Liver (tissue), 9 donors: ENCODE measurements around the gene TMEM45A. TPM values are rescaled to one million over a fixed set of nuclear protein-coding genes. Genes with fewer than 3 reads are reported as not detected.

Experiments
- DNase-seq: peaks from one replicate; pipeline ENCODE4 v3.0.0-alpha.2; 2017; ENCODE audit warnings: low spot score
- H3K27ac ChIP-seq, 2 donors: one replicate each; pipeline ENCODE4 v1.7.0; 2013; ENCODE audit warnings: inconsistent platforms in 2 of 2, low read length in 2 of 2, control low read depth in 1 of 2, low read depth in 1 of 2, mild to moderate bottlenecking in 1 of 2
- H3K27me3 ChIP-seq, 4 donors: one replicate each; pipeline versions ENCODE4 v1.6.1 to v1.7.0; 2013; ENCODE audit warnings: low read length in 3 of 4, inconsistent platforms in 1 of 4, mild to moderate bottlenecking in 1 of 4, moderate library complexity in 1 of 4; ENCODE audit not compliant: control insufficient read depth in 4 of 4, insufficient read depth in 4 of 4
- H3K36me3 ChIP-seq, 4 donors: one replicate each; pipeline versions ENCODE4 v1.6.1 to v1.7.0; 2013; ENCODE audit warnings: low read length in 3 of 4, mild to moderate bottlenecking in 3 of 4, low read depth in 1 of 4, moderate library complexity in 1 of 4; ENCODE audit not compliant: control insufficient read depth in 4 of 4, insufficient read depth in 3 of 4
- H3K4me1 ChIP-seq, 4 donors: one replicate each; pipeline versions ENCODE4 v1.6.1 to v1.7.0; 2013; ENCODE audit warnings: low read length in 3 of 4, mild to moderate bottlenecking in 3 of 4, moderate library complexity in 1 of 4; ENCODE audit not compliant: control insufficient read depth in 4 of 4, insufficient read depth in 4 of 4
- H3K4me3 ChIP-seq, 3 donors: one replicate each; pipeline versions ENCODE4 v1.6.1 to v1.7.0; 2013; ENCODE audit warnings: low read length in 3 of 3, control low read depth in 1 of 3, low read depth in 1 of 3, mild to moderate bottlenecking in 1 of 3
- H3K9ac ChIP-seq, 2 donors: one replicate each; pipeline ENCODE4 v1.7.0; 2013; ENCODE audit warnings: low read length in 2 of 2, mild to moderate bottlenecking in 2 of 2, moderate library complexity in 2 of 2, control low read depth in 1 of 2, low read depth in 1 of 2
- H3K9me3 ChIP-seq, 4 donors: one replicate each; pipeline versions ENCODE4 v1.6.1 to v1.7.0; 2013; ENCODE audit warnings: low read length in 3 of 4; ENCODE audit not compliant: control insufficient read depth in 4 of 4
- EGR1 ChIP-seq, 2 donors: IDR thresholded peaks; 2 replicates each; pipeline ENCODE4 v1.6.1; 2016 to 2018; ENCODE audit warnings: antibody characterized with exemption in 2 of 2, low read depth in 2 of 2
- FOXA1 ChIP-seq: IDR thresholded peaks from 2 replicates; pipeline ENCODE4 v1.6.1; 2016; ENCODE audit warnings: antibody characterized with exemption
- FOXA2 ChIP-seq: IDR thresholded peaks from 2 replicates; pipeline ENCODE4 v1.6.1; 2016; ENCODE audit warnings: antibody characterized with exemption
- GABPA ChIP-seq, 2 donors: IDR thresholded peaks in 1 of 2; conservative IDR thresholded peaks in 1 of 2; 2 replicates each; pipeline ENCODE4 v1.6.1; 2016; ENCODE audit warnings: antibody characterized with exemption in 2 of 2, mild to moderate bottlenecking in 1 of 2, moderate library complexity in 1 of 2
- HNF4A ChIP-seq, 2 donors: conservative IDR thresholded peaks; 2 replicates each; pipeline ENCODE4 v1.6.1; 2016; ENCODE audit warnings: antibody characterized with exemption in 2 of 2, mild to moderate bottlenecking in 2 of 2
- HNF4G ChIP-seq: IDR thresholded peaks from 2 replicates; pipeline ENCODE4 v1.6.1; 2016; ENCODE audit warnings: antibody characterized with exemption
- JUND ChIP-seq, 2 donors: IDR thresholded peaks; 2 replicates each; pipeline ENCODE4 v1.6.1; 2016; ENCODE audit warnings: antibody characterized with exemption in 2 of 2
- NR2F2 ChIP-seq: IDR thresholded peaks from 2 replicates; pipeline ENCODE4 v1.6.1; 2016; ENCODE audit warnings: antibody characterized with exemption
- RAD21 ChIP-seq, 2 donors: IDR thresholded peaks; 2 replicates each; pipeline ENCODE4 v1.6.1; 2016; ENCODE audit warnings: antibody characterized with exemption in 2 of 2, mild to moderate bottlenecking in 2 of 2
- RXRA ChIP-seq, 2 donors: IDR thresholded peaks; 2 replicates each; pipeline ENCODE4 v1.6.1; 2017 to 2018; ENCODE audit warnings: antibody characterized with exemption in 2 of 2, mild to moderate bottlenecking in 1 of 2
- SP1 ChIP-seq: IDR thresholded peaks from 2 replicates; pipeline ENCODE4 v1.6.1; 2018; ENCODE audit warnings: antibody characterized with exemption, mild to moderate bottlenecking
- YY1 ChIP-seq: IDR thresholded peaks from 2 replicates; pipeline ENCODE4 v1.6.1; 2016; ENCODE audit warnings: antibody characterized with exemption, mild to moderate bottlenecking
- WGBS: extraction: QIAGEN DNeasy Blood & Tissue Kit; methylation state at CpG from one replicate; pipeline ENCODE4 v1.1.7; 2013; 5-methylcytosine and 5-hydroxymethylcytosine counted together
- polyA plus RNA-seq, 2 donors: library from polyadenylated mRNA; stranded (reverse) in 1 of 2; unstranded in 1 of 2; fragments of 200-250 nt in 1 of 2; fragments of >200 nt in 1 of 2; fragmentation: Nextera tagmentation in 1 of 2; extraction: Ambion mirVana in 1 of 2; gene quantifications; one replicate each; pipeline versions ENCODE4 v1.2.1 to v1.2.3, GENCODE V29; 2013 to 2015
- total RNA-seq, 2 donors: library from RNA; depleted of rRNA; stranded (reverse); fragments of >200 nt; gene quantifications; one replicate each; pipeline ENCODE4 v1.2.3, GENCODE V29; 2014
- TF ChIP-seq, protein P1 (sequence below): IDR thresholded peaks from 2 replicates; pipeline ENCODE4 v1.6.1; 2016; ENCODE audit warnings: antibody characterized with exemption
- TF ChIP-seq, protein P2 (sequence below): IDR thresholded peaks from 2 replicates; pipeline ENCODE4 v1.6.1; 2016; ENCODE audit warnings: antibody characterized with exemption, mild to moderate bottlenecking
- TF ChIP-seq, protein P3 (sequence below): fragments of 150-350 bp; IDR thresholded peaks from 2 replicates; pipeline ENCODE4 v1.5.1; 2017; ENCODE audit warnings: improper control_type of control experiment, low read depth, low read length; ENCODE audit not compliant: missing input control
- TF ChIP-seq, protein P4 (sequence below): IDR thresholded peaks from 2 replicates; pipeline ENCODE4 v1.6.1; 2016; ENCODE audit warnings: antibody characterized with exemption
- TF ChIP-seq, protein P5 (sequence below): IDR thresholded peaks from 2 replicates; pipeline ENCODE4 v1.6.1; 2016; ENCODE audit warnings: antibody characterized with exemption
- donor health status: healthy.
- donor health status: healthy.
- donor health status: healthy.
- donor health status: healthy.
- donor health status: healthy.

TMEM45A gene
- total and polyA plus RNA-seq, 4 donors: 7.1 to 65.8 (median 45.1) TPM

DNA sequence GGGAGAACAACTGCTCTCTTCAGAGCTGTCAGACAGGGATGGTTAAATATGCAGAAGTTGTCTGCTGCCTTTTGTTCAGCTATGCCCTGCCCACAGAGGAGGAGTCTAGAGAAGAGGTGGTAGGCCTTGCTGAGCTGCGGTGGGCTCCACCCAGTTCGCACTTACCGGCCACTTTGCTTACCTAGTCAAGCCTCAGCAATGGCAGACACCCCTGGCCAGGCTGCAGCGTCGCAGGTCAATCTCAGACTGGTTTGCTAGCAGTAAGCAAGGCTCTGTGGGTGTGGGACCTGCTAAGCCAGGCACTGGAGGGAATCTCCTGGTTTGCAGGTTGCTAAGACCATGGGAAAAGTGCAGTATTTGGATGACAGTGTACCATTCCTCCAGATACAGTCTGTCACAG, 12.3 kb upstream of the TMEM45A start:
- Histone ChIP-seq H3K4me3 (no peak overlapping the region), H3K9ac (no peak overlapping the region), H3K4me1 (no peaks in the 10 kb centered on the region), H3K27me3 (no peaks in the 10 kb centered on the region), H3K36me3 (no peaks in the 10 kb centered on the region), H3K27ac (no peak overlapping the region), H3K9me3 (no peaks in the 10 kb centered on the region)
- TF ChIP-seq HNF4A (conservative IDR thresholded peaks at IDR 0.05) (no peak), GABPA (IDR thresholded peaks at IDR 0.05 in 1 of 2, conservative IDR thresholded peaks at IDR 0.05 in 1 of 2) (no peak), RAD21 (IDR thresholded peaks at IDR 0.05) (no peak), HNF4G (no peak), FOXA2 (no peak), NR2F2 (no peak), SP1 (no peak), RXRA (IDR thresholded peaks at IDR 0.05) (no peak)
- TF ChIP-seq, protein P1, sequence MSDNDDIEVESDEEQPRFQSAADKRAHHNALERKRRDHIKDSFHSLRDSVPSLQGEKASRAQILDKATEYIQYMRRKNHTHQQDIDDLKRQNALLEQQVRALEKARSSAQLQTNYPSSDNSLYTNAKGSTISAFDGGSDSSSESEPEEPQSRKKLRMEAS: no peak
- WGBS: 91% methylated on average over 5 of the region's 5 CpGs
- no peak for DNase-seq

DNA sequence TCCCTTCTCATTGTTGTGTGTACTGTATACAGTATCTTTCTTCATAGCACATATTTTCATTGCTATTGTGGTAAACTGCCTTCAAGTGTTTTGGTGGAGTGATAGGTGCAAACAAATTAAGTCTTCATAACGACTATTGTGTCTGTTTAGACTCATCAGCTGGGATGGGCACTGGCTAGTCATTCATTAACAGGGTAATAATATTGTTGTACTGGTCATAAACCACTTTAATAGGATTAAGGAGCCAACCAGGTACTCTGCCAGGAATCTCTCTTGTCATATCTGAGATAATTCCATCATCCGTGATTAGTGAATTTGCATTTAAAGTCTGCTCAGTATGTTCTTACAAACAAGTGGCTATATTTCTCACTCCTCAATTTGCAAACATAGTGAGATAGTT, 10.2 kb upstream of the TMEM45A start:
- H3K36me3 ChIP-seq: no peaks in the 10 kb centered on the region
- no peaks in the 10 kb centered on the region for H3K9me3 ChIP-seq
- H3K27ac ChIP-seq: no peak overlapping the region
- TF ChIP-seq FOXA1 (no peak), JUND (IDR thresholded peaks at IDR 0.05) (no peak), SP1 (no peak), YY1 (no peak), HNF4A (conservative IDR thresholded peaks at IDR 0.05) (no peak), EGR1 (IDR thresholded peaks at IDR 0.05; ENCODE audit: low read depth in 2 of 2) (no peak), RAD21 (IDR thresholded peaks at IDR 0.05) (no peak), HNF4G (no peak)
- H3K4me3 ChIP-seq: no peak overlapping the region
- no peak for DNase-seq
- no peaks in the 10 kb centered on the region for H3K27me3 ChIP-seq
- H3K9ac ChIP-seq: no peak overlapping the region
- 72% methylated on average over 2 of the region's 2 CpGs for WGBS
- no peaks in the 10 kb centered on the region for H3K4me1 ChIP-seq

DNA sequence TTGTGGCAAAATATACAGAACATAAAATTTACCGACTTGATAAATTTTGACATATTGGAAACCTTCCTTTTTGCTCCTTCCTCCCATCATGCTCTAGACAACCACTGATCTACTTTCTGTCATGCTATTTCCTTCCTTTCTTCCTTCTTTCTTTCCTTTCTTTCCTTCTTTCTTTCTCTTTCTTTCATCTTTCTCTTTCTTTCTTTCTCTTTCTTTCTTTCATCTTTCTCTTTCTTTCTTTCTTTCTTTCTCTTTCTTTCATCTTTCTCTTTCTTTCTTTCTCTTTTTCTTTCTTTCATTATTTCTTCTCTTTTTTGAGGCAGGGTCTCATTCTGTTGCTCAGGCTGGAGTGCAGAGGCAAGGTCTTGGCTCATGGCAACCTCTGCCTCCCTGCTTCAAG, 8.9 kb upstream of the TMEM45A start:
- Histone ChIP-seq H3K4me1 (no peaks in the 10 kb centered on the region), H3K9ac (no peak overlapping the region), H3K9me3 (no peaks in the 10 kb centered on the region), H3K36me3 (no peaks in the 10 kb centered on the region), H3K27me3 (no peaks in the 10 kb centered on the region), H3K4me3 (no peak overlapping the region), H3K27ac (no peak overlapping the region)
- no peak for DNase-seq
- 99% methylated on average over 1 of the region's 1 CpG for WGBS
- no peak for TF ChIP-seq GABPA (IDR thresholded peaks at IDR 0.05 in 1 of 2, conservative IDR thresholded peaks at IDR 0.05 in 1 of 2)
- no peak for TF ChIP-seq HNF4G
- TF ChIP-seq, protein P2, sequence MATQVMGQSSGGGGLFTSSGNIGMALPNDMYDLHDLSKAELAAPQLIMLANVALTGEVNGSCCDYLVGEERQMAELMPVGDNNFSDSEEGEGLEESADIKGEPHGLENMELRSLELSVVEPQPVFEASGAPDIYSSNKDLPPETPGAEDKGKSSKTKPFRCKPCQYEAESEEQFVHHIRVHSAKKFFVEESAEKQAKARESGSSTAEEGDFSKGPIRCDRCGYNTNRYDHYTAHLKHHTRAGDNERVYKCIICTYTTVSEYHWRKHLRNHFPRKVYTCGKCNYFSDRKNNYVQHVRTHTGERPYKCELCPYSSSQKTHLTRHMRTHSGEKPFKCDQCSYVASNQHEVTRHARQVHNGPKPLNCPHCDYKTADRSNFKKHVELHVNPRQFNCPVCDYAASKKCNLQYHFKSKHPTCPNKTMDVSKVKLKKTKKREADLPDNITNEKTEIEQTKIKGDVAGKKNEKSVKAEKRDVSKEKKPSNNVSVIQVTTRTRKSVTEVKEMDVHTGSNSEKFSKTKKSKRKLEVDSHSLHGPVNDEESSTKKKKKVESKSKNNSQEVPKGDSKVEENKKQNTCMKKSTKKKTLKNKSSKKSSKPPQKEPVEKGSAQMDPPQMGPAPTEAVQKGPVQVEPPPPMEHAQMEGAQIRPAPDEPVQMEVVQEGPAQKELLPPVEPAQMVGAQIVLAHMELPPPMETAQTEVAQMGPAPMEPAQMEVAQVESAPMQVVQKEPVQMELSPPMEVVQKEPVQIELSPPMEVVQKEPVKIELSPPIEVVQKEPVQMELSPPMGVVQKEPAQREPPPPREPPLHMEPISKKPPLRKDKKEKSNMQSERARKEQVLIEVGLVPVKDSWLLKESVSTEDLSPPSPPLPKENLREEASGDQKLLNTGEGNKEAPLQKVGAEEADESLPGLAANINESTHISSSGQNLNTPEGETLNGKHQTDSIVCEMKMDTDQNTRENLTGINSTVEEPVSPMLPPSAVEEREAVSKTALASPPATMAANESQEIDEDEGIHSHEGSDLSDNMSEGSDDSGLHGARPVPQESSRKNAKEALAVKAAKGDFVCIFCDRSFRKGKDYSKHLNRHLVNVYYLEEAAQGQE: no peak
- TF ChIP-seq, protein P3, sequence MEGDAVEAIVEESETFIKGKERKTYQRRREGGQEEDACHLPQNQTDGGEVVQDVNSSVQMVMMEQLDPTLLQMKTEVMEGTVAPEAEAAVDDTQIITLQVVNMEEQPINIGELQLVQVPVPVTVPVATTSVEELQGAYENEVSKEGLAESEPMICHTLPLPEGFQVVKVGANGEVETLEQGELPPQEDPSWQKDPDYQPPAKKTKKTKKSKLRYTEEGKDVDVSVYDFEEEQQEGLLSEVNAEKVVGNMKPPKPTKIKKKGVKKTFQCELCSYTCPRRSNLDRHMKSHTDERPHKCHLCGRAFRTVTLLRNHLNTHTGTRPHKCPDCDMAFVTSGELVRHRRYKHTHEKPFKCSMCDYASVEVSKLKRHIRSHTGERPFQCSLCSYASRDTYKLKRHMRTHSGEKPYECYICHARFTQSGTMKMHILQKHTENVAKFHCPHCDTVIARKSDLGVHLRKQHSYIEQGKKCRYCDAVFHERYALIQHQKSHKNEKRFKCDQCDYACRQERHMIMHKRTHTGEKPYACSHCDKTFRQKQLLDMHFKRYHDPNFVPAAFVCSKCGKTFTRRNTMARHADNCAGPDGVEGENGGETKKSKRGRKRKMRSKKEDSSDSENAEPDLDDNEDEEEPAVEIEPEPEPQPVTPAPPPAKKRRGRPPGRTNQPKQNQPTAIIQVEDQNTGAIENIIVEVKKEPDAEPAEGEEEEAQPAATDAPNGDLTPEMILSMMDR: no peak
- no peak for TF ChIP-seq EGR1 (IDR thresholded peaks at IDR 0.05; ENCODE audit: low read depth in 2 of 2)
- TF ChIP-seq, protein P1: no peak
- TF ChIP-seq JUND (IDR thresholded peaks at IDR 0.05): no peak
- TF ChIP-seq, protein P4, sequence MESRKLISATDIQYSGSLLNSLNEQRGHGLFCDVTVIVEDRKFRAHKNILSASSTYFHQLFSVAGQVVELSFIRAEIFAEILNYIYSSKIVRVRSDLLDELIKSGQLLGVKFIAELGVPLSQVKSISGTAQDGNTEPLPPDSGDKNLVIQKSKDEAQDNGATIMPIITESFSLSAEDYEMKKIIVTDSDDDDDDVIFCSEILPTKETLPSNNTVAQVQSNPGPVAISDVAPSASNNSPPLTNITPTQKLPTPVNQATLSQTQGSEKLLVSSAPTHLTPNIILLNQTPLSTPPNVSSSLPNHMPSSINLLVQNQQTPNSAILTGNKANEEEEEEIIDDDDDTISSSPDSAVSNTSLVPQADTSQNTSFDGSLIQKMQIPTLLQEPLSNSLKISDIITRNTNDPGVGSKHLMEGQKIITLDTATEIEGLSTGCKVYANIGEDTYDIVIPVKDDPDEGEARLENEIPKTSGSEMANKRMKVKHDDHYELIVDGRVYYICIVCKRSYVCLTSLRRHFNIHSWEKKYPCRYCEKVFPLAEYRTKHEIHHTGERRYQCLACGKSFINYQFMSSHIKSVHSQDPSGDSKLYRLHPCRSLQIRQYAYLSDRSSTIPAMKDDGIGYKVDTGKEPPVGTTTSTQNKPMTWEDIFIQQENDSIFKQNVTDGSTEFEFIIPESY: no peak
- no peak for TF ChIP-seq HNF4A (conservative IDR thresholded peaks at IDR 0.05)
- no peak for TF ChIP-seq RXRA (IDR thresholded peaks at IDR 0.05)
- TF ChIP-seq FOXA1: no peak
- no peak for TF ChIP-seq FOXA2
- TF ChIP-seq, protein P5, sequence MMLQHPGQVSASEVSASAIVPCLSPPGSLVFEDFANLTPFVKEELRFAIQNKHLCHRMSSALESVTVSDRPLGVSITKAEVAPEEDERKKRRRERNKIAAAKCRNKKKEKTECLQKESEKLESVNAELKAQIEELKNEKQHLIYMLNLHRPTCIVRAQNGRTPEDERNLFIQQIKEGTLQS: no peak
- no peak for TF ChIP-seq RAD21 (IDR thresholded peaks at IDR 0.05)
- no peak for TF ChIP-seq NR2F2
